DND-41 (cell line): ENCODE results near the gene CCDC106.

ENCODE experiments used
- ATAC-seq: fragments of 200-7000 bp; cut with Tn5 transposase; 3 replicates; pipeline ENCODE4 v1.9.1; 2021; ENCODE audit warnings: low read depth; ENCODE audit not compliant: insufficient read depth
- DNase-seq: peaks from one replicate; pipeline ENCODE4 v3.0.0-alpha.2; 2020
- H2AFZ ChIP-seq: 2 replicates; pipeline ENCODE4 v1.6.0; 2012; ENCODE audit warnings: low read depth, low read length
- H3K27ac ChIP-seq: 2 replicates; pipeline ENCODE4 v1.5.1; 2012; ENCODE audit warnings: low read length, inconsistent platforms
- H3K27me3 ChIP-seq: fragments of 200-600 bp; sonication (generic); 2 replicates; pipeline ENCODE4 v1.6.0; 2012; ENCODE audit warnings: low read length, mild to moderate bottlenecking, inconsistent platforms; ENCODE audit not compliant: insufficient read depth, poor library complexity
- H3K36me3 ChIP-seq: 2 replicates; pipeline ENCODE4 v1.5.1; 2012; ENCODE audit warnings: low read length, inconsistent platforms; ENCODE audit not compliant: insufficient read depth
- H3K4me1 ChIP-seq: 2 replicates; pipeline ENCODE4 v1.5.1; 2012; ENCODE audit warnings: mild to moderate bottlenecking, low read length; ENCODE audit not compliant: insufficient read depth
- H3K4me2 ChIP-seq: 2 replicates; pipeline ENCODE4 v1.6.0; 2012; ENCODE audit warnings: mild to moderate bottlenecking, moderate library complexity, low read length, inconsistent platforms; ENCODE audit not compliant: insufficient read depth
- H3K4me3 ChIP-seq, 2 experiments: fragments of 200-600 bp in 1 of 2; shearing (Covaris generic) in 1 of 2; 2 replicates each; pipeline ENCODE4 v1.5.1; 2012 to 2016; ENCODE audit warnings: inconsistent platforms in 2 of 2, low read length in 2 of 2, mild to moderate bottlenecking in 2 of 2, low read depth in 1 of 2, moderate library complexity in 1 of 2
- H3K79me2 ChIP-seq: 2 replicates; pipeline ENCODE4 v1.6.0; 2012; ENCODE audit warnings: low read length, inconsistent platforms; ENCODE audit not compliant: insufficient read depth
- H3K9ac ChIP-seq: 2 replicates; pipeline ENCODE4 v1.6.0; 2012; ENCODE audit warnings: low read depth, mild to moderate bottlenecking, inconsistent platforms, low read length, moderate library complexity
- H3K9me3 ChIP-seq: 2 replicates; pipeline ENCODE4 v1.5.1; 2012; ENCODE audit warnings: low read length, moderate library complexity, mild to moderate bottlenecking, inconsistent platforms; ENCODE audit not compliant: insufficient read depth, severe bottlenecking
- H4K20me1 ChIP-seq: 2 replicates; pipeline ENCODE4 v1.6.0; 2012; ENCODE audit warnings: low read length; ENCODE audit not compliant: insufficient read depth
- CTCF ChIP-seq: IDR thresholded peaks from 2 replicates; pipeline ENCODE4 v1.5.1; 2012; ENCODE audit warnings: borderline replicate concordance, low read length, moderate library complexity, mild to moderate bottlenecking; ENCODE audit not compliant: poor library complexity, severe bottlenecking; ENCODE audit errors: extremely low read depth
- EZH2 ChIP-seq: IDR thresholded peaks from 3 replicates; pipeline ENCODE4 v1.6.1; 2012; ENCODE audit warnings: borderline replicate concordance, low read depth, mild to moderate bottlenecking, moderate library complexity, low read length, inconsistent platforms; ENCODE audit not compliant: severe bottlenecking

CCDC106 gene

GRCh38 chr19:55641426-55642152 is 6.4 kb upstream of the CCDC106 start:
- Histone ChIP-seq H3K79me2 (peaks cover 79% of the 10 kb centered on the region), H3K9ac (peak overlapping the region; percentile 92), H3K27me3 (no peaks in the 10 kb centered on the region), H3K9me3 (no peaks in the 10 kb centered on the region), H4K20me1 (peaks cover 17% of the 10 kb centered on the region; the same call in 1 of the 2 replicates), H3K4me3 (peak overlapping the region; percentile 98 to 99), H3K27ac (peak overlapping the region; percentile 89), H3K36me3 (peaks cover 18% of the 10 kb centered on the region), H3K4me2 (peak overlapping the region; percentile 85), H2AFZ (peak overlapping the region; percentile 68), H3K4me1 (peaks cover 71% of the 10 kb centered on the region)
- no peak for TF ChIP-seq EZH2
- TF ChIP-seq CTCF, result no peak
- ATAC-seq, result no peak; the same call in 1 of the 3 replicates
- DNase-seq, result peak; percentile 31

- peak overlapping the region; percentile 85 for H3K4me2 ChIP-seq
- H3K27ac ChIP-seq, result peak overlapping the region; percentile 89
- H3K4me3 ChIP-seq, result peak overlapping the region; percentile 98 to 99; a peak in 3 of 4 replicates
- peaks cover 73% of the 10 kb centered on the region for H3K79me2 ChIP-seq
- DNase-seq, result peak; percentile 46
- peak overlapping the region; percentile 63 for H2AFZ ChIP-seq
- H3K36me3 ChIP-seq, result peaks cover 18% of the 10 kb centered on the region
- peaks cover 72% of the 10 kb centered on the region for H3K4me1 ChIP-seq
- H4K20me1 ChIP-seq, result peaks cover 17% of the 10 kb centered on the region; the same call in 1 of the 2 replicates
- TF ChIP-seq EZH2, result no peak
- TF ChIP-seq CTCF, result no peak
- ATAC-seq, result peak; percentile 22
- H3K9me3 ChIP-seq, result no peaks in the 10 kb centered on the region
- H3K9ac ChIP-seq, result peak overlapping the region; percentile 92
- H3K27me3 ChIP-seq, result no peaks in the 10 kb centered on the region
Measured at GRCh38 chr19:55642153-55643002, 5.6 kb upstream of the CCDC106 start.

- Histone ChIP-seq H3K4me3 (peak within 1 kb of the TSS; percentile 98 to 99), H3K4me2 (peak within 1 kb of the TSS; percentile 85), H3K36me3 (peaks cover 16% of the 10 kb centered on the region), H2AFZ (peak within 1 kb of the TSS; percentile 63), H3K27me3 (no peaks in the 10 kb centered on the region), H3K27ac (peak within 1 kb of the TSS; percentile 73), H3K9me3 (no peaks in the 10 kb centered on the region), H3K9ac (peak within 1 kb of the TSS; percentile 92), H4K20me1 (peaks cover 17% of the 10 kb centered on the region; the same call in 1 of the 2 replicates), H3K4me1 (peaks cover 69% of the 10 kb centered on the region), H3K79me2 (peaks cover 71% of the 10 kb centered on the region)
- DNase-seq, result peak; percentile 83
- TF ChIP-seq EZH2 (no peak), CTCF (no peak)
- peak; percentile 59 for ATAC-seq
Measured at GRCh38 chr19:55643003-55643886, 4.8 kb upstream of the CCDC106 start, which contains the start of gene ZNF581. ZNF581 (plus strand) TSS chr19:55643649; CDS start chr19:55644572, 923 bp downstream.
